Osteocyte (in vitro differentiated cells): ENCODE measurements around the gene COX10. TPM values are rescaled to one million over a fixed set of nuclear protein-coding genes. Genes with fewer than 3 reads are reported as not detected.

ENCODE experiments used
- DNase-seq: peaks from one replicate; pipeline ENCODE4 v3.0.0; 2021; ENCODE audit warnings: mixed read lengths; ENCODE audit not compliant: unreplicated experiment; ENCODE audit errors: extremely low spot score
- H3K27ac Mint-ChIP-seq: one replicate; pipeline ENCODE4 v1.8.0; 2021; ENCODE audit warnings: mild to moderate bottlenecking, mixed read lengths; ENCODE audit not compliant: unreplicated experiment
- H3K27me3 Mint-ChIP-seq: one replicate; pipeline ENCODE4 v1.8.0; 2021; ENCODE audit warnings: mixed read lengths; ENCODE audit not compliant: unreplicated experiment
- H3K36me3 Mint-ChIP-seq: one replicate; pipeline ENCODE4 v1.8.0; 2021; ENCODE audit warnings: mixed read lengths; ENCODE audit not compliant: unreplicated experiment
- H3K4me1 Mint-ChIP-seq: one replicate; pipeline ENCODE4 v1.8.0; 2021; ENCODE audit warnings: mixed read lengths; ENCODE audit not compliant: unreplicated experiment
- H3K4me3 Mint-ChIP-seq: one replicate; pipeline ENCODE4 v1.8.0; 2021; ENCODE audit warnings: mild to moderate bottlenecking, moderate library complexity, mixed read lengths; ENCODE audit not compliant: unreplicated experiment
- H3K9me3 Mint-ChIP-seq: one replicate; pipeline ENCODE4 v1.8.0; 2021; ENCODE audit warnings: mixed read lengths; ENCODE audit not compliant: unreplicated experiment
- CTCF ChIP-seq: fragments of 200-600 bp; sonication (generic); IDR thresholded peaks from 2 replicates; pipeline ENCODE4 v1.5.0; 2021; ENCODE audit warnings: antibody characterized with exemption, mild to moderate bottlenecking, moderate library complexity
- total RNA-seq: library from RNA; stranded (reverse); gene quantifications from 2 replicates; pipeline ENCODE4 v1.2.1, GENCODE V29; 2021

The COX10 gene
- total RNA-seq, 1 donor from 2014 or later = 15.6 TPM

DNA sequence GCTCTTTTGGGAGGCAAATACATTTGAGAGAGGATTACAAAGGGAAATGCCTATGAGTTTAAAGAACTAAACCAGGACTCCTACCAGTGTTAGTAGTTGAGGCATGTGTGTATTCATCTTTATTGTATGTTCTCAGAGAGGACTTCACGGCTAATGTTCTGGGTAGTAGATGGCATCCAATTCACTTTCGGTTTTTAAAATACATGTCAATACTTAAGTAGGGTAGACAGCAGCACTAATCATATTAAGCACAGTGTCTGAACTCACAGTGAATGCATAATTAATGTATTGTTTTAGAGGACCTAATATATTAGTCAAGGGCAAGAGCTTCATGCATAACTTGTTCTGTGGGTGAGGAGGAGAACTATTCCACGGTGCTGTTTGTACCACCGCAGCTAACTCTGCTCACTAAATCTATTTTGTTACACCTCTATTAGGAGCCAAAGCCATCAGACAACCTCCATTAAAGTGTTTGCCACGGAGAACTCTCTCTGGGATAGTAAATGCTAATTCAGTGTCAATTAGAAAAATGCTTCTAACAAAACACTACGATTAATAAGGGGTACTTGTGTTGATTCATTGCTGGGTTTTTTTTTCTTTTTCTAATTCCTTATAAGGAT is 56.3 kb downstream of the COX10 start:
- Mint-ChIP-seq H3K4me1 (peaks cover 4% of the 10 kb centered on the region), H3K9me3 (no peaks in the 10 kb centered on the region), H3K27me3 (no peaks in the 10 kb centered on the region), H3K27ac (no peak overlapping the region), H3K4me3 (no peak overlapping the region), H3K36me3 (no peaks in the 10 kb centered on the region)
- TF ChIP-seq CTCF = no peak
- DNase-seq = no peak

GRCh38 chr17:14133104-14133503 is 63.8 kb downstream of the COX10 start:
- H3K4me1 Mint-ChIP-seq = peaks cover 6% of the 10 kb centered on the region
- H3K27me3 Mint-ChIP-seq = no peaks in the 10 kb centered on the region
- no peak overlapping the region for H3K27ac Mint-ChIP-seq
- DNase-seq = no peak
- H3K4me3 Mint-ChIP-seq = no peak overlapping the region
- no peaks in the 10 kb centered on the region for H3K36me3 Mint-ChIP-seq
- H3K9me3 Mint-ChIP-seq = no peaks in the 10 kb centered on the region
- no peak for TF ChIP-seq CTCF

DNA sequence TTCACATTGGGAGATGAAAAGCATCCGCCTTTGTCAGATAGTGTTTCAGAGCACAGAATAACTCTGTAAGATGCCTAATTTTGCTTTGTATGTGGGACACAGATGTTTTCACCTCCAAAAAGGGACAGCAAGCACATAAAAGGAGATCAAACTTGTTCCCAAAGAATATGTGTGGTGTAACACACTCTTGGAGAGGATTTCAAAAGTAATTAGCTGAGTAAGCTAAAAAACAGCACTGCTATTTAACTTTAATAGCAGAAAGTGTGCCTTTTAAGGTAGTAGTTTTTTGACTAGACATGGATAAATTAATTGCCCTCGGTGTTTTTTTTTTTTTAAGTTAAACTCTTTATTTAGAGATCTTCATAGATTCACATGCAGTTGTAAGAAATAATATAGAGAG is 65.2 kb downstream of the COX10 start:
- no peak overlapping the region for H3K4me3 Mint-ChIP-seq
- no peak for DNase-seq
- no peak overlapping the region for H3K27ac Mint-ChIP-seq
- H3K36me3 Mint-ChIP-seq = no peaks in the 10 kb centered on the region
- H3K27me3 Mint-ChIP-seq = no peaks in the 10 kb centered on the region
- H3K4me1 Mint-ChIP-seq = peaks cover 3% of the 10 kb centered on the region
- TF ChIP-seq CTCF = no peak
- H3K9me3 Mint-ChIP-seq = no peaks in the 10 kb centered on the region

DNA sequence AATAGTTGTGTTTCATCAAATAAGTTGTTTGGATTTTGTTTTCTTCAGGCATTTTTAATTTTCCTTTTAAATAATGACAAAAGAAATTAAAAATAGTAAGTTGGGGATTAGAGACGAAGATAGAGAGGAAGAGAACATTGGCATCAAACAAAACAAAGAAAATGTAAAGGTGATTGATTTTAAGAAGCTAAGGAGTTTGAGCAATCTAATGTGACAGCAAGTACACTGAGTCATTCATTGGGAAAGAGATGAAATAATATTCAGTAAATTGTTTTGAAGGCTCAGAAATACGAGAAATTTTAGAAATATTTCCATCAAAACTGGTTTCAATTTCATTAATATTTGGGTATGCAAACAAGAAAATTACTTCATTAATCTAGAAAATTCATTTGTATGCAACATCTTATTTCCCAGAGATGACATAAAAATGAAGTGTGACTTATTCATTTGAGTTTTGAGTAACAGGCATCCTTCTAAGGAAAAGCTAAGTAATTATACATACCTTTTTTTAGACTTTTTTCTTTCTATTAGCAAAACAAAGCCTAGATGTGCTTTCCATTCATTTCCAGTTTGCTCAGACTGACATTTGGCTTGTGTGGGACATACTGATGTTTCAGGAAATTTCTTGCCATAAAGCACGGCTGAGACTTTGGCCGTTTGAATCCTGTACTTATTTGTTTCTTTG is 66.7 kb downstream of the COX10 start:
- no peak for TF ChIP-seq CTCF
- no peak overlapping the region for H3K4me3 Mint-ChIP-seq
- H3K9me3 Mint-ChIP-seq = no peaks in the 10 kb centered on the region
- no peak for DNase-seq
- H3K4me1 Mint-ChIP-seq = peaks cover 2% of the 10 kb centered on the region
- no peaks in the 10 kb centered on the region for H3K36me3 Mint-ChIP-seq
- no peaks in the 10 kb centered on the region for H3K27me3 Mint-ChIP-seq
- H3K27ac Mint-ChIP-seq = no peak overlapping the region

DNA sequence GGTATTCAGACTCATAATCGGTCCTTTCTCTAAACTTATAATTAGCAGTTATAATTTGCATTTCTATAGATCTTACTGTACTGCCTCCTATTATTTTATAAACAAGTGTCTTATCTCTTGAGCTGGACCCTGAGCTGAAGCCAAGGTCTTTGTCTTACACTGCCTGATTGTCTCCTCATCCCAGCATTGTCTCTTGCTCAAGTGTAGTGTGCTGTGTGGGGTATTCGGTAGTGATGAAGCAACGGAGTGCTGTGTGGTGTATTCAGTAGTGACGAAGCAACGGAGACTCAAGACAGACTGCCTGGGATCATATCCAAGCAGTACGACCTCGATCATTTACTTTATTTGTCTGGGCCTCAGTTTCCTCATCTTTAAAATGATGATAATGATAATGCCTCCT is 69.3 kb downstream of the COX10 start:
- Mint-ChIP-seq H3K9me3 (no peaks in the 10 kb centered on the region), H3K27ac (no peak overlapping the region), H3K36me3 (no peaks in the 10 kb centered on the region), H3K27me3 (no peaks in the 10 kb centered on the region), H3K4me3 (no peak overlapping the region), H3K4me1 (peaks cover 7% of the 10 kb centered on the region)
- no peak for TF ChIP-seq CTCF
- no peak for DNase-seq
